Endothelial cell of umbilical vein (primary cell): ENCODE results near the gene ZBTB40. TPM values are rescaled to one million over a fixed set of nuclear protein-coding genes. Genes with fewer than 3 reads are reported as not detected.

Source experiments
- BruUV-seq: library from RNA; stranded (reverse); fragments of 400-500 nt; replicated peaks from 2 replicates; lab custom pipeline; 2021; lab: Mats Ljungman, UMichigan
- CTCF ChIA-PET: fragments of 300-600, 350-600 bp; sonication (Branson Sonifier 250); formaldehyde crosslinking; loops from one replicate; lab custom pipeline; 2021; ENCODE audit warnings: antibody characterized with exemption, inconsistent platforms; lab: Charles Lee
- POLR2A ChIA-PET: fragments of 300-600, 350-600 bp; sonication (Branson Sonifier 250); formaldehyde crosslinking; loops from one replicate; lab custom pipeline; 2021; ENCODE audit warnings: antibody characterized with exemption, inconsistent platforms; lab: Charles Lee
- DNase-seq: peaks from one replicate; pipeline ENCODE4 v3.0.0-alpha.2; 2011; ENCODE audit warnings: low read depth, low spot score
- FAIRE-seq: peaks from 2 replicates; lab custom pipeline; 2011; peaks lifted over from hg19 to GRCh38; lab: Jason Lieb, UNC
- H2AFZ ChIP-seq: 2 replicates; pipeline ENCODE4 v1.6.0; 2012; ENCODE audit warnings: low read depth, low read length, control low read depth, inconsistent platforms
- H3K27ac ChIP-seq: 2 replicates; pipeline ENCODE4 v1.5.1; 2011; ENCODE audit warnings: low read depth, mild to moderate bottlenecking, control low read depth, low read length, moderate library complexity; ENCODE audit not compliant: insufficient read depth
- H3K27me3 ChIP-seq, 2 experiments: 2 replicates each; pipeline versions ENCODE4 v1.6.0 to v1.6.1; 2011; ENCODE audit warnings: low read length in 2 of 2, mixed read lengths in 1 of 2; ENCODE audit not compliant: control insufficient read depth in 2 of 2, insufficient read depth in 2 of 2
- H3K36me3 ChIP-seq, 2 experiments: 2 replicates in 1 of 2; 3 replicates in 1 of 2; pipeline ENCODE4 v1.5.1; 2011; ENCODE audit warnings: low read length in 2 of 2, mild to moderate bottlenecking in 1 of 2, moderate library complexity in 1 of 2; ENCODE audit not compliant: control insufficient read depth in 2 of 2, insufficient read depth in 2 of 2; ENCODE audit errors: extremely low read depth in 1 of 2
- H3K4me1 ChIP-seq: 3 replicates; pipeline ENCODE4 v1.5.1; 2011; ENCODE audit warnings: mild to moderate bottlenecking, low read length; ENCODE audit not compliant: control insufficient read depth, insufficient read depth; ENCODE audit errors: extremely low read depth
- H3K4me2 ChIP-seq: 2 replicates; pipeline ENCODE4 v1.6.1; 2011; ENCODE audit warnings: low read length, control low read depth, mixed read lengths; ENCODE audit not compliant: insufficient read depth
- H3K4me3 ChIP-seq, 3 experiments: fragments of 200-600 bp in 1 of 3; sonication (generic), shearing (Covaris generic) in 1 of 3; replicated peaks in 1 of 3; 2 replicates each; pipeline ENCODE4 v1.5.1; 2011 to 2016; ENCODE audit warnings: control low read depth in 3 of 3, low read length in 3 of 3, mild to moderate bottlenecking in 2 of 3, inconsistent platforms in 1 of 3, low read depth in 1 of 3, moderate library complexity in 1 of 3; ENCODE audit not compliant: insufficient read depth in 1 of 3
- H3K79me2 ChIP-seq: 2 replicates; pipeline ENCODE4 v1.6.0; 2012; ENCODE audit warnings: low read length, inconsistent platforms; ENCODE audit not compliant: control insufficient read depth, insufficient read depth
- H3K9ac ChIP-seq: replicated peaks from 2 replicates; pipeline ENCODE3; 2011; ENCODE audit warnings: low read length, control low read depth; ENCODE audit not compliant: insufficient read depth; ENCODE audit errors: extremely low read depth
- H3K9me1 ChIP-seq: replicated peaks from 3 replicates; pipeline ENCODE4 v1.6.0; 2011; ENCODE audit warnings: mild to moderate bottlenecking, low read length; ENCODE audit not compliant: control insufficient read depth, insufficient read depth; ENCODE audit errors: extremely low read depth
- H3K9me3 ChIP-seq: replicated peaks from 2 replicates; pipeline ENCODE4 v1.5.1; 2012; ENCODE audit warnings: low read length, inconsistent platforms; ENCODE audit not compliant: control insufficient read depth, insufficient read depth
- H4K20me1 ChIP-seq: replicated peaks from 2 replicates; pipeline ENCODE3; 2011; ENCODE audit warnings: mild to moderate bottlenecking, low read length; ENCODE audit not compliant: control insufficient read depth, insufficient read depth; ENCODE audit errors: extremely low read depth
- EZH2 ChIP-seq: IDR thresholded peaks from 2 replicates; pipeline ENCODE4 v1.6.1; 2012; ENCODE audit warnings: borderline replicate concordance, low read depth, mild to moderate bottlenecking, moderate library complexity, low read length, inconsistent platforms; ENCODE audit not compliant: severe bottlenecking
- FOS ChIP-seq: IDR thresholded peaks from 2 replicates; pipeline ENCODE4 v1.6.1; 2011; ENCODE audit warnings: mild to moderate bottlenecking, low read length, moderate library complexity, borderline replicate concordance; ENCODE audit not compliant: insufficient read depth
- GATA2 ChIP-seq: IDR thresholded peaks from 2 replicates; pipeline ENCODE4 v1.7.0; 2011; ENCODE audit warnings: low read depth, mild to moderate bottlenecking, moderate library complexity, mixed read lengths, low read length; ENCODE audit not compliant: insufficient read length, insufficient read depth
- JUN ChIP-seq: IDR thresholded peaks from 2 replicates; pipeline ENCODE4 v1.6.1; 2011; ENCODE audit warnings: borderline replicate concordance, low read depth; ENCODE audit not compliant: insufficient read length, insufficient read depth
- MYC ChIP-seq: IDR thresholded peaks from one replicate; pipeline ENCODE4 v1.6.1; 2011; ENCODE audit warnings: mild to moderate bottlenecking, low read depth, low read length
- POLR2A ChIP-seq: IDR thresholded peaks from 2 replicates; pipeline ENCODE4 v1.6.1; 2012; ENCODE audit warnings: low read depth, mild to moderate bottlenecking, control low read depth, low read length
- POLR2AphosphoS5 ChIP-seq: IDR thresholded peaks from 2 replicates; pipeline ENCODE4 v1.6.1; 2012; ENCODE audit warnings: low read depth, mild to moderate bottlenecking, control low read depth, low read length, moderate library complexity; ENCODE audit not compliant: insufficient read depth
- dilution Hi-C: fragments of 300-500 bp; cut with MboI; formaldehyde crosslinking; loops from one replicate; pipeline ENCODE4 v1.15.0; 2019; ENCODE audit warnings: low sequenced_read_pairs; ENCODE audit not compliant: extremely low pct_ligation_motif_present
- intact Hi-C: fragments of 100-400 bp; cut with micrococcal nuclease; formaldehyde crosslinking; loops from one replicate; pipeline ENCODE4 v1.10.0; 2022
- polyA plus RNA-seq, 4 experiments: library from polyadenylated mRNA; depleted of rRNA in 3 of 4; stranded (reverse) in 3 of 4; unstranded in 1 of 4; fragments of >200 nt; gene quantifications; 2 replicates each; pipeline versions ENCODE4 v1.2.1 to v1.2.3, GENCODE V29; 2011 to 2012; ENCODE audit warnings: missing spikeins in 1 of 4
- total RNA-seq: library from RNA; stranded (reverse); gene quantifications from 2 replicates; pipeline ENCODE4 v1.2.3, GENCODE V29; 2021
- TF ChIP-seq, protein P1 (sequence below), 2 donors: IDR thresholded peaks; 1 replicate in 1 of 2; 2 replicates in 1 of 2; pipeline ENCODE4 v1.5.1; 2011; ENCODE audit warnings: low read length in 2 of 2, mild to moderate bottlenecking in 2 of 2, moderate library complexity in 2 of 2, control low read depth in 1 of 2, inconsistent platforms in 1 of 2, low read depth in 1 of 2; ENCODE audit not compliant: insufficient read depth in 1 of 2; ENCODE audit errors: extremely low read depth in 1 of 2
- TF ChIP-seq, protein P2 (sequence below): IDR thresholded peaks from 2 replicates; pipeline ENCODE4 v1.6.1; 2011; ENCODE audit not compliant: insufficient read depth, insufficient read length

Gene ZBTB40
- total and polyA plus RNA-seq, 2 donors (not counting 3 experiments of a cell fraction or from before 2014, with no cell fraction given), result 12.3 to 21.3 TPM

DNA sequence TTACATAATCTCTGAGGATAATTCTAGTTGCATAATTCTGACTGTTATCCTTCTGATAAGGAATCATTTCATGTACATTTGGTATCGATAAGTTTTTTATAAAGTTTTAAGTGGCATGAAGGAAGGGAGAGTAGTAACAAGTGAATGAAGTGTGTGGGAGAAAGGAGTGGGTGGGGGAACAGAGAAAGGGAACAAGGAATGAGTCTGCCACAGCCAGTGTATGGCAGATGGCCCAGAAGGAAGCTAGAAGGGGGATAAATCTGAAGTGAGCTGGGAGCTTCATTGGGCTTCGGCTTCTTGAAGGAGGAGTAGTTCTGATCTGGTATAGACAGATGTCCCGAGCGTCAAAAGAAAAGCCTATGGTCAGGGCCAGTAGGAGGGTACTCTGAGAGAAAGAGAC lies 18.6 kb downstream of the ZBTB40 start:
- no peaks in the 10 kb centered on the region for H3K36me3 ChIP-seq

More for the DNA sequence above, 18.6 kb downstream of the ZBTB40 start:
- Histone ChIP-seq H3K4me2 (no peak overlapping the region), H3K9me3 (no peaks in the 10 kb centered on the region), H3K27me3 (no peaks in the 10 kb centered on the region), H3K9ac (no peak overlapping the region), H4K20me1 (peaks cover 10% of the 10 kb centered on the region), H3K27ac (no peak overlapping the region), H2AFZ (no peak overlapping the region), H3K4me1 (no peaks in the 10 kb centered on the region), H3K9me1 (no peaks in the 10 kb centered on the region), H3K79me2 (peaks cover 5% of the 10 kb centered on the region), H3K4me3 (no peak overlapping the region)
- POLR2A ChIA-PET, result no interaction called here
- BruUV-seq, result no TSS peak
- dilution Hi-C loops (no loop called here), intact Hi-C loops (no loop called here)
- TF ChIP-seq FOS, result no peak
- TF ChIP-seq, protein P1, sequence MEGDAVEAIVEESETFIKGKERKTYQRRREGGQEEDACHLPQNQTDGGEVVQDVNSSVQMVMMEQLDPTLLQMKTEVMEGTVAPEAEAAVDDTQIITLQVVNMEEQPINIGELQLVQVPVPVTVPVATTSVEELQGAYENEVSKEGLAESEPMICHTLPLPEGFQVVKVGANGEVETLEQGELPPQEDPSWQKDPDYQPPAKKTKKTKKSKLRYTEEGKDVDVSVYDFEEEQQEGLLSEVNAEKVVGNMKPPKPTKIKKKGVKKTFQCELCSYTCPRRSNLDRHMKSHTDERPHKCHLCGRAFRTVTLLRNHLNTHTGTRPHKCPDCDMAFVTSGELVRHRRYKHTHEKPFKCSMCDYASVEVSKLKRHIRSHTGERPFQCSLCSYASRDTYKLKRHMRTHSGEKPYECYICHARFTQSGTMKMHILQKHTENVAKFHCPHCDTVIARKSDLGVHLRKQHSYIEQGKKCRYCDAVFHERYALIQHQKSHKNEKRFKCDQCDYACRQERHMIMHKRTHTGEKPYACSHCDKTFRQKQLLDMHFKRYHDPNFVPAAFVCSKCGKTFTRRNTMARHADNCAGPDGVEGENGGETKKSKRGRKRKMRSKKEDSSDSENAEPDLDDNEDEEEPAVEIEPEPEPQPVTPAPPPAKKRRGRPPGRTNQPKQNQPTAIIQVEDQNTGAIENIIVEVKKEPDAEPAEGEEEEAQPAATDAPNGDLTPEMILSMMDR (IDR thresholded peaks at IDR 0.05; ENCODE audit: extremely low read depth in 1 of 2, insufficient read depth in 1 of 2, low read depth in 1 of 2, low read length in 2 of 2), result no peak
- TF ChIP-seq, protein P2, sequence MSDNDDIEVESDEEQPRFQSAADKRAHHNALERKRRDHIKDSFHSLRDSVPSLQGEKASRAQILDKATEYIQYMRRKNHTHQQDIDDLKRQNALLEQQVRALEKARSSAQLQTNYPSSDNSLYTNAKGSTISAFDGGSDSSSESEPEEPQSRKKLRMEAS, result no peak
- TF ChIP-seq POLR2A, result no peak
- TF ChIP-seq GATA2, result no peak
- no peak for TF ChIP-seq JUN
- no peak for TF ChIP-seq EZH2
- no peak for TF ChIP-seq POLR2AphosphoS5
- no peak for TF ChIP-seq MYC
- CTCF ChIA-PET, result interaction anchor here (1.6 kb wide), 1 partner anchor 10 kb away, joined by 5 read pairs; no protein-coding TSS in a partner anchor
- no peak for FAIRE-seq
- DNase-seq, result no peak
